IPS-18a (cell line): ENCODE data around the gene SF3A1.
"Not testable (repeated sequence)": the region's sequence is repeated elsewhere in the genome, so short reads cannot be mapped to it uniquely, and the experiment has no call there.

Source experiments
- H3K27ac ChIP-seq: one replicate; pipeline ENCODE4 v1.5.1; 2013; ENCODE audit warnings: low read length
- H3K27me3 ChIP-seq: one replicate; pipeline ENCODE4 v1.6.1; 2013; ENCODE audit warnings: mild to moderate bottlenecking, low read length; ENCODE audit not compliant: control insufficient read depth, insufficient read depth
- H3K36me3 ChIP-seq: one replicate; pipeline ENCODE4 v1.6.1; 2013; ENCODE audit warnings: low read depth, low read length; ENCODE audit not compliant: control insufficient read depth
- H3K4me1 ChIP-seq: one replicate; pipeline ENCODE4 v1.6.1; 2013; ENCODE audit warnings: low read depth, low read length; ENCODE audit not compliant: control insufficient read depth
- H3K4me3 ChIP-seq: one replicate; pipeline ENCODE4 v1.5.1; 2013; ENCODE audit warnings: low read length
- H3K9ac ChIP-seq: one replicate; pipeline ENCODE4 v1.6.1; 2013; ENCODE audit warnings: mild to moderate bottlenecking, low read length, moderate library complexity
- H3K9me3 ChIP-seq: one replicate; pipeline ENCODE4 v1.6.1; 2013; ENCODE audit warnings: low read depth, low read length; ENCODE audit not compliant: control insufficient read depth

SF3A1 gene, protein sequence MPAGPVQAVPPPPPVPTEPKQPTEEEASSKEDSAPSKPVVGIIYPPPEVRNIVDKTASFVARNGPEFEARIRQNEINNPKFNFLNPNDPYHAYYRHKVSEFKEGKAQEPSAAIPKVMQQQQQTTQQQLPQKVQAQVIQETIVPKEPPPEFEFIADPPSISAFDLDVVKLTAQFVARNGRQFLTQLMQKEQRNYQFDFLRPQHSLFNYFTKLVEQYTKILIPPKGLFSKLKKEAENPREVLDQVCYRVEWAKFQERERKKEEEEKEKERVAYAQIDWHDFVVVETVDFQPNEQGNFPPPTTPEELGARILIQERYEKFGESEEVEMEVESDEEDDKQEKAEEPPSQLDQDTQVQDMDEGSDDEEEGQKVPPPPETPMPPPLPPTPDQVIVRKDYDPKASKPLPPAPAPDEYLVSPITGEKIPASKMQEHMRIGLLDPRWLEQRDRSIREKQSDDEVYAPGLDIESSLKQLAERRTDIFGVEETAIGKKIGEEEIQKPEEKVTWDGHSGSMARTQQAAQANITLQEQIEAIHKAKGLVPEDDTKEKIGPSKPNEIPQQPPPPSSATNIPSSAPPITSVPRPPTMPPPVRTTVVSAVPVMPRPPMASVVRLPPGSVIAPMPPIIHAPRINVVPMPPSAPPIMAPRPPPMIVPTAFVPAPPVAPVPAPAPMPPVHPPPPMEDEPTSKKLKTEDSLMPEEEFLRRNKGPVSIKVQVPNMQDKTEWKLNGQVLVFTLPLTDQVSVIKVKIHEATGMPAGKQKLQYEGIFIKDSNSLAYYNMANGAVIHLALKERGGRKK

DNA sequence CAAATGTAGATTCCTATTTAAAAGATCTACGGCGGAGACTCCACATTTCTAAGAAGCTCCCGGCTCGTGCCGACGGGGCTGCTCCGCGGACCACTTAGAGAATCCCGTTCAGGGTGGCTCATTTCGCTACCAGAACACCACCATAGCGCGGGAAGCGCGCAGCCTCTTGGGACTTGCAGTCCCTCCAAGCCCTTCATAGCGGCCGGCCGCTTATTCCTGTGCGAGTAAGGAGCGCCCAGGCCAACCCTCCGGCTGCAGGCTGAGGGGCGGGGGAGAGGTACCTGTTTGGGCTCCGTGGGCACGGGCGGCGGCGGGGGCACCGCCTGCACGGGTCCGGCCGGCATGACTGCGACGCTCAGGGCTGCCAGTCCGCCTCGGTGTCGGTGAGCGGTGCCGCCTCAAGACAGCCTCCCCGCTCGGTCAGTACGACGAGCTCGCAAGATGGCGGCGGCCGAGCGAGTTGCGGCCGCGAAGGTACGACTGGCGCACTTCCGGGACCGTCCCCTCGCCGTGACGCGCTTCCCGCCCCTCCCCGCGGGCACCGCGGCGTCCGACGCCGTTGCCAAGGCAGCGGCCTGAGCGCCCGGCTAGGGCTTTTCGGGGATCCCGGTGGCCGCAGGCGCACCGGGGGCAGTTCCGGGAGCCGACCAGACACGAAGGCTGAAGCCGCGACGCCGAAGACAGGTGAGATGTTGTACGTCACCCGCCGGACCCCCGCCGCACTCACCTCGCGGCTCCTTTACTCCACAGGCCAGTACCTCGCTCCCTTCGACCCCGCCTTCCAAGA, at the start of gene SF3A1, which contains the start of gene CCDC157:
Gene SF3A1 (minus strand): TSS at position 446 of the 787 bp plus-strand sequence. CDS start 102 bp downstream, at position 344.
Gene CCDC157 (plus strand): TSS at position 559 of the 787 bp plus-strand sequence. CDS start 8,994 bp downstream, outside the sequence.
- no peaks in the 10 kb centered on the region for H3K9me3 ChIP-seq
- no peaks in the 10 kb centered on the region for H3K4me1 ChIP-seq
- H3K27me3 ChIP-seq = no peaks in the 10 kb centered on the region
- H3K36me3 ChIP-seq = peaks cover 22% of the 10 kb centered on the region
- peak within 1 kb of the TSS; percentile 74 for H3K4me3 ChIP-seq
- H3K9ac ChIP-seq = peak within 1 kb of the TSS; percentile 79
- peak within 1 kb of the TSS; percentile 87 for H3K27ac ChIP-seq

DNA sequence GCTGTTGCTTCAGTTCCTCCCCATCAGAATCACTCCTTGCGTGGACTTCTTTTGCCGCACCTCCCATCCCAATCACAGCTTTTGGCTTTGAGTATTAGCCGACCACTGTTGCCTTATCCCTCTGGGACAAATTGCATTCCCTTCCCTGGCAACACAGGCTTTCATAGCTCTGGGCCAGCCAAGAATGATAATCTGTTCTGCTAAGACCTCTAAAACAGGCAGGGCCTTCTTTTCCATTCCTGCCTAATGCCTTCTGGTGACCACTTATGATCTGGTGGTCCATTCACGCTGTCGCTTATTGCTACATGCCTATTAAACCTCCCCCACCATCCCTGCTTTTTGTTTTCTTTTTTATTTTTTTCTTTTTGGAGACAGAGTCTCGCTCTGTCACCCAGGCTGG, 49.7 kb upstream of the SF3A1 start:
- H3K4me3 ChIP-seq = no peak overlapping the region
- H3K27ac ChIP-seq = no peak overlapping the region
- H3K9me3 ChIP-seq = no peaks in the 10 kb centered on the region
- H3K36me3 ChIP-seq = peaks cover 8% of the 10 kb centered on the region
- no peak overlapping the region for H3K9ac ChIP-seq
- H3K27me3 ChIP-seq = no peaks in the 10 kb centered on the region
- peaks cover 8% of the 10 kb centered on the region for H3K4me1 ChIP-seq

DNA sequence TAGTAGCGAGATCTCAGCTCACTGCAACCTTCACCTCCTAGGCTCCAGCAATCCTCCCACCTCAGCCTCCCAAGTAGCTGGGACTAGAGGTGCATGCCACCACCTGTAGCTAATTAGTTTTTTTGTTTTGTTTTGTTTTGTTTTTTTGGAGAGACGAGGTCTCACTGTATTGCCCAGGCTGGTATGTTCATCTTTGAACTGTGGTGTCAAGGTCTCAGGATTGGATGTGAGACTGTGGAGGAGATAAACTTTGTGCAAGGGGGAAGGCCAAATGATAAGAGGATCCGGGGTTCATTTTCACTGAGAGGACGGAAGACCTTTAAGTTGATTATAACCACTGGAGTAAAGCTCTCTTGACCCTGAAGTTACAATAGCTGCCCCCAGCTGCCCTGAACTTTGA, 49.0 kb upstream of the SF3A1 start:
- no peak overlapping the region for H3K4me3 ChIP-seq
- H3K27me3 ChIP-seq = no peaks in the 10 kb centered on the region
- no peak overlapping the region for H3K27ac ChIP-seq
- no peaks in the 10 kb centered on the region for H3K9me3 ChIP-seq
- peaks cover 8% of the 10 kb centered on the region for H3K4me1 ChIP-seq
- no peak overlapping the region for H3K9ac ChIP-seq
- H3K36me3 ChIP-seq = peaks cover 8% of the 10 kb centered on the region

DNA sequence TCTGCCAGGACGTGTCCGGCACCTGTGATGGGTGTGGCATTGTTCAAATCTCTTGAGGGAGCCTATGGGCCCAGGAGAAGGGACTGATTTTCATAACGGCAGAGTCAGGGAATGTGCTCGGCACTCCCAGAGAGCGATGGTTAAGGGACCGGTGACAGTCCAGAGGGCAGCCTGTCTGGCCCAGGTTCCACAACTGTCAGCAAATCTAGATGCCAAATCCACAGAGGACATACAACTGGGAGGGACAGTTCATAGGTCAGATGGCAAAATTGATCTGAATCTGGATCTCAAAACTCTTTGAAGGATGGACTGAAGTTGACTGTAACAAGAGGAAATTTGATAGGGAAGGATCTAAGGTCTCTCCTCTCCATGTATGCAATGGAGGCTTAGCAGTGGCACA, 47.6 kb upstream of the SF3A1 start:
- H3K4me3 ChIP-seq = no peak overlapping the region
- H3K9me3 ChIP-seq = no peaks in the 10 kb centered on the region
- no peak overlapping the region for H3K27ac ChIP-seq
- H3K4me1 ChIP-seq = peaks cover 8% of the 10 kb centered on the region
- no peak overlapping the region for H3K9ac ChIP-seq
- peaks cover 5% of the 10 kb centered on the region for H3K36me3 ChIP-seq
- H3K27me3 ChIP-seq = no peaks in the 10 kb centered on the region

DNA sequence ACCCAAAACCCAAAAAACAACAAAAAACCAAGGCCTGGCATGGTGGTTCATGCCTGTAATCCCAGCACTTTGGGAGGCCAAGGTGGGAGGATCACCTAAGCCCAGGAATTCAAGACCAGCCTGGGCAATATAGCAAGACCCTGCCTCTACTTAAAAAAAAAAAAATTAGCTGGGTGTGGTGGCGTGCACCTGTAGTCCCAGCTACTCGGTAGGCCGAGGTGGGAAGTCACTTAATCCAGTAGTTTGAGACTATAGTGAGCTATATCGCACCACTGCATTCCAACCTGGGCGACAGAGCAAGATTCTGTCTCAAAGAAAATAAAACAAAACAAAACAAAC, 46.0 kb upstream of the SF3A1 start:
- H3K36me3 ChIP-seq = not testable (repeated sequence)

DNA sequence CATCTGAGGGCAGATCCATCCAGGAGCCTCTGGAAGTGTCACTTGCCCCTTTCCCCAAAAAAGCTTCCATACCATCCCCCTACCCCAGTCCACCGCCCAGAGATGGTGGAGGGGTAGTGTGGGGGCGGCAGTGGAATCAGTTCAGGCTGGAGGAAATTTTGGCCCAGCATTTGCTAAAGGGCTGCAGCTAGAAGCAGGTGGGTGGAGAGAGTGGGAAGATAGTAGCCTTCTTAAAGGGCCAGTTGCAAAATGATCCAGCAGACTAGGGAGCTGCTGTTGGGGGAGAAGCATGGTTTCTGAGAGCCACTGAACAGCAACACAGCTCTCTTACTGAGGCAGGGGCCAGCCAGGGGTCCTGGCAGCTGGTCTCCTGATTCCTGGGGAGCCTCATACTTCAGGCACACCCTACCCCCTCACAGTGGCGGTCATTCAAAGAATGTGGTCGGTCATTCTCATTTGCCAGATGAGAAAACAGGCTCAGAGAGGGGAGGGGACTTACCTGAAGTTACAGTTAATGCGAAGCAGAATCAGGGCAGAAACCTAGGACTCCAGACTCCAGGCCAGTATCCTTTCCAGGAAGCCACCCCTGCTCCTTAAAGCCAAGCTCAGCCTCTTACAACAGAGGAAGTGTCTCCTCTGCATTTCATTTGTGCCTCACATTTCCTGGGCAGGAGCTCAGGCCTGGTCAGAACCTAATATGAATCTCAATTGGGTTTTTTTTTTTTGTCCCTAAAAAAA, 45.5 kb upstream of the SF3A1 start:
- Histone ChIP-seq H3K4me1 (peaks cover 18% of the 10 kb centered on the region), H3K4me3 (no peak overlapping the region), H3K36me3 (peaks cover 2% of the 10 kb centered on the region), H3K9me3 (no peaks in the 10 kb centered on the region), H3K9ac (no peak overlapping the region), H3K27ac (no peak overlapping the region), H3K27me3 (peaks cover 18% of the 10 kb centered on the region)

More for the DNA sequence above, 46.0 kb upstream of the SF3A1 start:
- not testable (repeated sequence) for H3K4me3 ChIP-seq, H3K27ac ChIP-seq, H3K9ac ChIP-seq, H3K9me3 ChIP-seq
- H3K27me3 ChIP-seq = peaks cover 13% of the 10 kb centered on the region
- peaks cover 14% of the 10 kb centered on the region for H3K4me1 ChIP-seq

DNA sequence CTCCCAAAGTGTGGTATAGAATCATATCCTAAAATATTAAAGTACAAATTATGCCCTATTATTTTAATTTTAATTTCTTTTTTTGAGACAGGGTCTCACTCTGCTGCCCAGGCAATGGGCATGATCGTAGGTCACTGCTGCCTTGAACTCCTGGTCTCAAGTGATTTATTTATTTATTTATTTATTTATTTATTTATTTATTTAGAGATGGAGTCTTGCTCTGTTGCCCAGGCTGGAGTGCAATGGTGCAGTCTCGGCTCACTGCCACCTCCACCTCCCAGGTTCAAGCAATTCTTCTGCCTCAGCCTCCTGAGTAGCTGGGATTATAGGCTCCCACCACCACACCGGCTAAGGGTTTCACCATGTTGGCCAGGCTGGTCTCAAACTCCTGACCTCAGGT, 44.3 kb upstream of the SF3A1 start:
- not testable (repeated sequence) for H3K36me3 ChIP-seq

DNA sequence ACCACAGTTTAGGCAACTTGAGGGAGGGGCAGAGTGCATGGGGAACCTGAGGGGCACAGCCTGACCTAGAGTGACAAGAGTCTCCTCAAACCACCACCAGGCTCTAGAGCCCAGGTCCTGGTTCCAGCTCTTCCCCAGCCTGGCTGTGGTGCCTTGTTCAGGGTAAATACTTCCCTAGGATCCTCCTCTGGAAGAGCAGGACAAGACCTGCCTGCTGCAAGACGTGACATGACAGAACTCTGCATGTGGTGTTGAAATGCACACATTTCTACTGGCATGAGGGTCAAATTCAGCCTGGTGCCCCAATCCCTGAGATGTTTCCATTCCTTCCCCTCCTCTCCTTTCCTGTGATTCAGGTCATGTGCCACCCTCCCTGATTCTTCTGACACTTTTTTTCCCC, 43.5 kb upstream of the SF3A1 start:
- no peak overlapping the region for H3K9ac ChIP-seq

More for the DNA sequence above, 44.3 kb upstream of the SF3A1 start:
- H3K9me3 ChIP-seq, H3K27ac ChIP-seq, H3K9ac ChIP-seq, H3K4me3 ChIP-seq: not testable (repeated sequence)
- peaks cover 18% of the 10 kb centered on the region for H3K4me1 ChIP-seq
- H3K27me3 ChIP-seq = peaks cover 27% of the 10 kb centered on the region

DNA sequence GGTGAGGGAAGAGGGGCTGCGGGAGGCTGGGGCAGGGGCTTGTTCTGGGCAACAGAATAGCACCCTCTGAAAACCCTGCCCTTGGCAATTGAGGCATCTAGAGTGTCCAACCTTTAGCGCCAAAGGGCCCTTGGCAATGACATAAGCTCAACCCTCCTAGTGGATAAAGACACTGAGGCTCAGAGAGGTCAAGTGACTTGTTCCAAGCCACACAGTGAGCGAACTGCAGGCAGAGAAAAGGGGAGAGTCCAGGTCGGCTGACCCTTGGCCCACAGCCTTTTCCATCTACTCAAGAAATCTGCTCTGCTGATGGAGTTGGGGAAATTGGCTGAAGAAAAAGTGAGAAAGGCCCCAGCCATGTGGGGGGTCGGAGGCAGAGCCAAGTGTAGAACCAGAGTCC, 43.0 kb upstream of the SF3A1 start:
- peaks cover 33% of the 10 kb centered on the region for H3K27me3 ChIP-seq
- no peak overlapping the region for H3K9ac ChIP-seq
- no peak overlapping the region for H3K4me3 ChIP-seq
- no peaks in the 10 kb centered on the region for H3K36me3 ChIP-seq
- H3K9me3 ChIP-seq = no peaks in the 10 kb centered on the region
- H3K27ac ChIP-seq = no peak overlapping the region
- peaks cover 18% of the 10 kb centered on the region for H3K4me1 ChIP-seq

More for the DNA sequence above, 43.5 kb upstream of the SF3A1 start:
- Histone ChIP-seq H3K27ac (no peak overlapping the region), H3K27me3 (peaks cover 33% of the 10 kb centered on the region), H3K4me1 (peaks cover 18% of the 10 kb centered on the region), H3K9me3 (no peaks in the 10 kb centered on the region), H3K4me3 (no peak overlapping the region), H3K36me3 (no peaks in the 10 kb centered on the region)

DNA sequence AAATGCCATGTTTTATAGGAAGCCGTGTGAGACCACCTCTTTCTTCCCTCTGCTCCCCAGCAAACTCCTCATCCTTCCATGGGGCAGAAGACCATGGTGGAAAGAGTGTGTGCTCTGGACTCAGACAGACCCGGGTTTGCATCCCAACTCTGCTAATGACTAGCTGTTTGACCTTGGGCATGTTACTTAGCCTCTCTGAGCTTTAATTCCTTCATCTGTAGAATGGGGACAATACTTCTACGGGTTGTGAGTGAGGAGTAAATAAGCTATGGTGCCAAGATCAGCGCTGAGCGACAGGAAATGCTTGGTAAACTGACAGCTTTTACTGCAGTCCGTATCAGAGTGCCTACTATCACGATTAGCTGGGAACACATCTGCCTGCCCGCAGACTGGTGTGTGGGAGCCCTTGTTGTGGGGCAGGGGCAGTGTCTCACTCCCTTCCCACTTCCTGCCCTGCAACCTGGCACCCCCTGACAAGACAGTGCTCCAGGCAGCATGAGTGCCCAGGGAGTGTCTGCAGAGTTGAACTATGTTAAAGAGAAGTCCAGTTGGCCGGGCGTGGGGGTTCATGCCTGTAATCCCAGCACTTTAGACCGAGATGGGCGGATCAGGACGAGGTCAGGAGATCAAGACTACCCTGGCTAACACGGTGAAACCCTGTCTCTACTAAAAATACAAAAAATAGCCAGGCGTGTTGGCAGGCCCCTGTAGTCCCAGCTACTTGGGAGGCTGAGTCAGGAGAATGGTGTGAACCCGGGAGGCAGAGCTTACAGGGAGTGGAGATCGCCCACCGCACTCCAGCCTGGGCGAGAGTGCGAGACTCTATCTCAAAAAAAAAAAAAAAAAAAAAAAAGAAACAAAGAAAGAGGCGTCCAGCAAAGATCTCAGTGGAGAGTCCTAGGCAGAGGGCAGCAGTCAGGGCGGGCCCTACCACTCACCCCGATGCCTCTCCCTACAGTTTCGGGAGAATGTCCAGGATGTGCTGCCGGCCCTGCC, 42.3 kb upstream of the SF3A1 start:
- Histone ChIP-seq H3K9ac (no peak overlapping the region), H3K4me3 (no peak overlapping the region), H3K27ac (no peak overlapping the region), H3K4me1 (peaks cover 18% of the 10 kb centered on the region), H3K27me3 (peaks cover 33% of the 10 kb centered on the region), H3K9me3 (no peaks in the 10 kb centered on the region), H3K36me3 (no peaks in the 10 kb centered on the region)
